Erythroblast (primary cell): ENCODE data around the gene LRRC8A.
A peak's percentile ranks its signal among the peaks of the same experiment; 100 is the strongest.

Source experiments
- DNase-seq, 2 experiments: peaks; one replicate each; lab custom pipeline; 2025; lab: John Stamatoyannopoulos, UW
- GATA1 ChIP-seq: IDR thresholded peaks from 2 replicates; pipeline ENCODE4 v1.6.1; 2011; ENCODE audit warnings: low read depth, mild to moderate bottlenecking, control low read depth, low read length, moderate library complexity
- POLR2A ChIP-seq: IDR thresholded peaks from 2 replicates; pipeline ENCODE4 v1.6.1; 2011; ENCODE audit warnings: mild to moderate bottlenecking, low read length

Gene LRRC8A

GRCh38 chr9:128887914-128888350 lies 6.0 kb downstream of the LRRC8A start:
- TF ChIP-seq POLR2A (no peak), GATA1 (no peak)
- DNase-seq: no peak

GRCh38 chr9:128891321-128892220 lies 9.6 kb downstream of the LRRC8A start:
- peak in 1 of 2 experiments; percentile 61 for DNase-seq
- TF ChIP-seq GATA1 (no peak), POLR2A (no peak)

- DNase-seq: peak; percentile 89 to 94
- TF ChIP-seq POLR2A (peak; percentile 60), GATA1 (no peak)
Observed at GRCh38 chr9:128892221-128892921, 10.4 kb downstream of the LRRC8A start.

GRCh38 chr9:128893354-128893753 lies 11.4 kb downstream of the LRRC8A start:
- TF ChIP-seq POLR2A (no peak), GATA1 (no peak)
- DNase-seq: no peak

GRCh38 chr9:128894764-128895163 lies 12.8 kb downstream of the LRRC8A start:
- no peak for TF ChIP-seq POLR2A
- no peak for TF ChIP-seq GATA1
- no peak for DNase-seq

GRCh38 chr9:128895556-128895955 lies 13.6 kb downstream of the LRRC8A start:
- DNase-seq: no peak
- TF ChIP-seq POLR2A (no peak), GATA1 (no peak)

GRCh38 chr9:128898382-128898781 lies 16.4 kb downstream of the LRRC8A start:
- DNase-seq: no peak
- no peak for TF ChIP-seq POLR2A
- no peak for TF ChIP-seq GATA1

- TF ChIP-seq POLR2A: no peak
- TF ChIP-seq GATA1: no peak
- no peak for DNase-seq
Observed at GRCh38 chr9:128898845-128899565, 17.1 kb downstream of the LRRC8A start.

GRCh38 chr9:128899566-128900322 lies 17.8 kb downstream of the LRRC8A start:
- DNase-seq: peak in 1 of 2 experiments; percentile 29
- TF ChIP-seq GATA1 (no peak), POLR2A (no peak)

- TF ChIP-seq GATA1 (no peak), POLR2A (no peak)
- DNase-seq: no peak
Observed at GRCh38 chr9:128901379-128901778, 19.4 kb downstream of the LRRC8A start.

- DNase-seq: no peak
Observed at GRCh38 chr9:128901822-128902221, 19.9 kb downstream of the LRRC8A start.

GRCh38 chr9:128902351-128903078 lies 20.6 kb downstream of the LRRC8A start:
- TF ChIP-seq GATA1 (no peak), POLR2A (peak; percentile 22)
- no peak for DNase-seq

More at GRCh38 chr9:128901822-128902221, 19.9 kb downstream of the LRRC8A start:
- no peak for TF ChIP-seq GATA1
- TF ChIP-seq POLR2A: no peak

GRCh38 chr9:128903079-128903461 lies 21.1 kb downstream of the LRRC8A start:
- TF ChIP-seq GATA1: no peak
- no peak for TF ChIP-seq POLR2A
- no peak for DNase-seq
